Activated naive CD4-positive, alpha-beta T cell (primary cell): ENCODE results near the gene CYP2C9.
"Not testable (repeated sequence)": the region's sequence is repeated elsewhere in the genome, so short reads cannot be mapped to it uniquely, and the experiment has no call there.

Experiments used
- DNase-seq, 4 experiments: peaks; one replicate each; lab custom pipeline; 2025; lab: John Stamatoyannopoulos, UW

CYP2C9 gene

GRCh38 chr10:94938383-94938782 lies at the start of gene CYP2C9:
Gene CYP2C9 (plus strand): TSS chr10:94938658. CDS start chr10:94938683, 25 bp downstream.
- no peak for DNase-seq

- DNase-seq, result no peak
Observed at GRCh38 chr10:94889123-94889522, 49.3 kb upstream of the CYP2C9 start.

- no peak for DNase-seq
Observed at GRCh38 chr10:94890264-94891022, 48.0 kb upstream of the CYP2C9 start.

GRCh38 chr10:94898414-94898813 lies 40.0 kb upstream of the CYP2C9 start:
- not testable (repeated sequence) for DNase-seq

GRCh38 chr10:94902080-94902479 lies 36.4 kb upstream of the CYP2C9 start:
- DNase-seq, result no peak

GRCh38 chr10:94902570-94902969 lies 35.9 kb upstream of the CYP2C9 start:
- DNase-seq, result no peak

- DNase-seq, result not testable (repeated sequence)
Observed at GRCh38 chr10:94904506-94905148, 33.8 kb upstream of the CYP2C9 start.

GRCh38 chr10:94916423-94916822 lies 22.0 kb upstream of the CYP2C9 start:
- DNase-seq, result no peak

GRCh38 chr10:94936721-94937120 lies 1.7 kb upstream of the CYP2C9 start:
- no peak for DNase-seq

GRCh38 chr10:94943432-94944103 lies 5.1 kb downstream of the CYP2C9 start:
- DNase-seq, result not testable (repeated sequence)

- not testable (repeated sequence) for DNase-seq
Observed at GRCh38 chr10:94946181-94946580, 7.7 kb downstream of the CYP2C9 start.

- no peak for DNase-seq
Observed at GRCh38 chr10:94963901-94964300, 25.4 kb downstream of the CYP2C9 start.

- DNase-seq, result no peak
Observed at GRCh38 chr10:94983555-94983954, 45.1 kb downstream of the CYP2C9 start.

- no peak for DNase-seq
Observed at GRCh38 chr10:94989192-94989591, 50.7 kb downstream of the CYP2C9 start.

- DNase-seq, result no peak
Observed at GRCh38 chr10:94991243-94991888, 52.9 kb downstream of the CYP2C9 start.

- DNase-seq, result no peak
Observed at GRCh38 chr10:94992811-94993210, 54.4 kb downstream of the CYP2C9 start.

- no peak for DNase-seq
Observed at GRCh38 chr10:94997741-94998174, 59.3 kb downstream of the CYP2C9 start.

GRCh38 chr10:95026461-95026860 lies 88.0 kb downstream of the CYP2C9 start:
- no peak for DNase-seq

- no peak for DNase-seq
Observed at GRCh38 chr10:95031656-95032055, 93.2 kb downstream of the CYP2C9 start.

GRCh38 chr10:95034401-95034800 lies 95.9 kb downstream of the CYP2C9 start:
- no peak for DNase-seq

GRCh38 chr10:95035332-95036295 lies 97.2 kb downstream of the CYP2C9 start:
- DNase-seq, result no peak
